Bone marrow (tissue), 2 donors: Measurements from ENCODE around the gene SDC1.

Source experiments
- DNase-seq, 2 donors: peaks; one replicate each; lab custom pipeline; 2025; lab: John Stamatoyannopoulos, UW

The SDC1 gene

GRCh38 chr2:20213651-20214565 is 11.0 kb downstream of the SDC1 start:
- no peak for DNase-seq

GRCh38 chr2:20212871-20213503 is 11.9 kb downstream of the SDC1 start:
- no peak for DNase-seq

DNA sequence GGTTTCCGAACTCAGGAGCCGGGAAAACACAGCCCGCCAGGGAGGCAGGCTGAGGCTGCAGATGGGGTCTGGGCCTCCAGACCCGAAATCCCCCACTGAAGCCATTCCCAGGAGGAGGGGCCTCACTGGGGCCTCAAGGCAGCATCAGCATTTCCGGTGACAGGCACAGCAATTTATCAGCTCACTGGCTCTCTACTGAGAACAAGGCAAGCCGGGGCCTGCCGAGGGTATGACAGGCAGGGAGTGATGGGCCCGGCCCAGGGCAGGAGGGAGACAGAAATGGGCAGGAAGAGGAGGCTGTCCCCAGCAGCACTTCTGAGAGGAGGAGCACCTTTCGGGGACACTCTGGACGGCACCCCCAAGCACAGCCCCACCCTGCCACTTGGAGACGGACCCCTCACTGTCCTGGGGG is 12.5 kb downstream of the SDC1 start:
- no peak for DNase-seq

- no peak for DNase-seq
These were observed 13.0 kb downstream of the SDC1 start for GRCh38 chr2:20211860-20212458.

DNA sequence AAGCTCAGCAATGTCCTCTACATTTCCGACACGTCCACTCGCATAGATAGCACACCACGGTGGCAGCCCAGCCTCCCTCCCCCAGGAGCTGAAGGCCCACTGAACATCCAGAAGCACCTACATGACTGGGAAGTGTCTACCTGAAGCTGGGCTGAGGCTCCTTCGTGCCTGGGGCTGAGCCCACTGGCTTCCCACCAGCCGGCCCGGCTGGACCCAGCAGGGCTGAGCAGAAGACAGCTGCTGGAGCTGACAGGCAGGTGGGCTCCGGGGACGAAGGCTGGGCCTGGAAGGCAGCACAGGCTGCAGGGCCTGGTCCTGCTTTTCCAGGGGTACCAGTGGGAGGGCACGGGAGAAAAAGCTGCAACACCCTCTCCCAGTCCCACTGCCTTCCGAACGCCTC is 13.5 kb downstream of the SDC1 start:
- no peak for DNase-seq

DNA sequence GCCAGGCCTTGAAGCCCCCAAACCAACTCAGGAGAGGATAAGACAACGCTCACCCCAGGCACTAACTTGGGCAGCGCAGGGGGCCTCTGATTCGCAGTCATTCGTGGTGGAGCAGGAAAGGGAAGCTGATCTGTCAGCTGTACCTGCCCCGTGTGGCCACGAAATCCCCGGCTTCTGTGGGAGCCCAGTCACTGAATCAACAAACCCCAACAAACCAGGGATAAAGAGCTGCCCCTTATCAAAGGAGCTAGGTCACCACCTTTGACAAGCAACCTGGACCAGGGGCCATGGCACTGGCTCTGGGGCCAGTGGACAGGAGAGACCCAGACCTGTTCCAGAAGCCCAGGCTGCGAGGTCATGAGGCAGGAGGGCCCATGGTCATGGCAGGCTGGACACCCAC is 14.5 kb downstream of the SDC1 start:
- no peak for DNase-seq

DNA sequence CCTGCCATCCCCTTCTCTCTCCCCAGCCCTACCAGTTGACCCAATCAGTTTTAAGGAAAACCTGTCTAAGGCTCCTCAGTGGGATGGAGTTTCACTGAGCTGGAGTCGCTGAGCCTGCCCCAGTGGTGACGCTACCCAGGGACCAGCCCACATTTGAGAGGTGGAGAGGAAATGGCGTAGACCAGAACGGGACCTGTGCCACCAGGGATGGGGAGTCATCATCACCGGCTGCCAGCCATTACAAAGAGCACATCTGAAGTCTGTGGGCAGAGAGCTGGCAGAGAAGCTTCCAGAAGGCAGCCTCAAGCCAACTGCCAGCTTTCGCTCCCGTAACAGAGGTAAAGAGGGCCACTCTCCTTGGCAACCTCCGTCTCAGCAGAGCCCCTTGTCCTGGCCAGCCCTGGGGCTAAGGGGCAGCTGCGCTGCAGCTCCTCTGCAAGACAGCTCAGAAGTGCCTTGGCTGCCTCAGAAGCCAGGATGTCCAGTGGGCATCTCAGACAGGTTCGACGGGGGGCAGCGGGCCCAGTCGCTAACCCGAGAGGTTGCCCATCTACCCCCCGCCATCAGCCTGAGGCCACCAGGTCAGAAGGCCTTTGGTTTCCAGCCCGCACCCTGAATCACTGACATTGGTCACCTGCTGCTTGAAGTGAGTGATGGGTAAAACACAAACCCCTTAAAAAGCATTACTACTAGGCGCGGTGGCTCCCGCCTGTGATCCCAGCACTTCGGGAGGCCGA is 15.4 kb downstream of the SDC1 start:
- no peak for DNase-seq

- DNase-seq: no peak
These were observed 16.5 kb downstream of the SDC1 start for GRCh38 chr2:20208476-20208859.

DNA sequence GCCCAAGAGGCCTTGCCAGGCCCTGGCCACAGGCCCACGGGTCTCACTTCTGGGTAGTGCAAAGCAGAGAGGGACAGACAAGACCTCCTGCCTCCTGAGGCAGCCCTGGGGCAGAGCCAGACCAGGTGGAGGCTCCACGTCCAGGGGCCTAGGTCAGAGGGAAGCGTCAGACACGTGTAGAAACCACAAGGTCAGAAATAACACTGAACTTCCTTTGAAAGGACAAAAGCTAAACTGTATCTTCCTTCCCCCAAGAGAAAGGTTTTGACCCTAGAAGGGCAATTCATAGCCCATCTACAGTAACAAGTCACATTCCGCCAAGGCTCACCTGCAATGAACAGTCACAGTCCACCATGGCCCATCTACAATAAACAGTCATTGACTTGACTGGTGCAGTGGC is 17.9 kb downstream of the SDC1 start:
- DNase-seq: no peak

GRCh38 chr2:20205915-20206524 is 18.9 kb downstream of the SDC1 start:
- no peak for DNase-seq

DNA sequence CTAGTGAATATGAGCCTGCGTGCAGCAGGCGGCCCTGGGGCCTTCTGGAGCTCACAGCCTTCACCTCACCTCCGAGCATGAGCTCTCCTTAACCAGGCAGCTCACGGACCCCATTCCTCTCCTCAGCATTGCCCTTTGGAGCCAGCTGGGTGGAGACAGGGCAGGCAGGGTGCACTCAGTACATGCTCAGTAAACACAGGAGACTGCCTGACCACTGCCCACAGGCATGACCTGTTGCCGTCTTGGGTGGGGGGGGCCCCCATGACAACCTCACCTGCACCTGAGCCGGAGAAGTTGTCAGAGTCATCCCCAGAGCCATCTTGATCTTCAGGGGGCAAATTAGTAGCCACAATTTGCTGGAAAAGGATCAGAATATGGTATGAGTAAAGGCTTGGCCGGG is 19.9 kb downstream of the SDC1 start:
- no peak for DNase-seq

GRCh38 chr2:20203521-20204225 is 21.3 kb downstream of the SDC1 start:
- no peak for DNase-seq

GRCh38 chr2:20203072-20203471 is 21.9 kb downstream of the SDC1 start:
- no peak for DNase-seq

GRCh38 chr2:20201671-20202070 is 23.3 kb downstream of the SDC1 start:
- DNase-seq: no peak

- no peak for DNase-seq
These were observed 24.0 kb downstream of the SDC1 start for GRCh38 chr2:20200697-20201555.

- DNase-seq: no peak
These were observed 25.2 kb downstream of the SDC1 start for GRCh38 chr2:20199633-20200270.

DNA sequence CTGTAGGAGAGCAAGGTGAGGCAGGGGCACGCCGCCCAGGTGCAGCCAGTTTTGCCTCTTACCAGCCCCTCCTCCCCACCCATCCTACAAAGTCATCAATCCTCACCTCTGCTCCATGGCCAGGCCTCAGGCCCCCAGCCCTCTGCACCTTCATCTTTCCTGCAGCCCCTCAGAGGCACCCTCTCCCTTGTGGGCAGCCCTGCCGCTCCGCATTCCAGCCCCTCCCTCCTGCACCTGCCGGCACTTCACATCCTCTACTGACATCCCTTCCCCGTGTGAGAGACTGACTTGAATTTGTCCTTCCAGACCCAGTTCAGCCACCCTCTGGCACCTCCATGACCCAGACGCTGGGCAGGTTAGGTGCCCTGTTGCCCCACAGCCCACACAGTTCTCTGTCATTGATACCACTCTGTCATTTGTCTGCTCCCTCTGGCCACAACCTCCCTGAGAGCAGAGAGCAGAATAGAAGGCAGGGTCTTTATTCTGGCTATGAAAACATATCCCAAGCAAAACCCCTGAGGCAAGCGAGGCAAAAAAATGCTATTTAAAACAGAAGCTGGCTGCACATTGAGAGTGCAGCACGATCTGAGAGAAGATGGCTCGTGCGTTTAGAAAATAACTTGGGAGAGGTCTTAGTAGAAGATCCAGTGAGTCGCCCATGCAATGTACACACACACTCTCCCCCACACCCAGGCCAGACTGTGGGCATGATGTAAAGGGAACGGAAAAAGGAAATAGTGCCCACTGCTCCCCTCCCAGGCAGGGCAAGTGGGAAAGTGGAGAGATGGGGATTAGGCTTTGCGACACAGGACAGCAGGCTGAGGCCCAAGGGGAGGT is 25.9 kb downstream of the SDC1 start:
- DNase-seq: no peak

DNA sequence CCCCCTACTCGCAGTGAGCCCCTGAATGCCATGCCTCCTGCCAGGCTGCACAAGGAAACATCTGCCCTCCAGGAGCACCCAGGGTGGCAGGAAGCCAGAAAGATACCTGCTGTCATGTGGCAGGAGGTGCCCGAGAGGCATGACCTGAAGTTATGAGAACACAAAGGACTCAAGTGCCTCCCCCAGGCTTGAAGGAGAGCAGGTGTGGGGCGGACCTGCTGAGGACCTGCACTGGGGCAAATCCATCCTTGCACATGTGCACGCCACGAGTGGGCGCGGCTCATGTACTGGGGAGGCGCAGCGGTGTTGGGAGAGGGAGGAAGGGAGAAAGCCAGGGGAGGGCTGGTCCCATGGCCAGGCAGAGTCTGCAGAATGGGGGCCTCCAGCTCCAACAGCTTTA is 26.9 kb downstream of the SDC1 start:
- DNase-seq: no peak

DNA sequence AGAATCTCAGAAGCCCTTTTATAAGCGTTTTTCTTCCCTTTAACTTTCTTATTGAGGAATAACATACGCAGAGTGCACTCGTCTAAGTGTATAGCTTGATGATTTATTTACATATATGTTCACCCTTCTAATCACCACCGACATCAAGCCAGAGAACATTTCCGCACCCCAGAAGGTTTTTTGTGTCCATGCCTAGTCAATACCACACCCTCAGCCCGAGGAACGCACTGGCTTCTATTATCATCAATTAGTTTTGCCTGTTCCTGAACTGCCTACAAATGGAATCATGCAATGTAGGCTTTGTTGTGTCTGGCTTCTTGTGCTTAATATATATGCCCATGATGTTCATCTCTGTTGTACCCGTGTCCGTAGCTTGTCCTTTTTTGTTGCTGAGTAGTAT is 27.7 kb downstream of the SDC1 start:
- no peak for DNase-seq
